SU-DHL-6 (cell line): Measurements from ENCODE around the gene LRP1B.

Experiments
- H2AFZ ChIP-seq: fragments of 200-600 bp; sonication (generic); 2 replicates; pipeline ENCODE4 v1.6.1; 2014; ENCODE audit warnings: low read depth, mild to moderate bottlenecking, moderate library complexity, mixed read lengths, antibody characterized with exemption, low read length; ENCODE audit not compliant: severe bottlenecking
- H3F3A ChIP-seq: fragments of 200-600 bp; shearing (Covaris generic); 2 replicates; pipeline ENCODE4 v1.6.0; 2016; ENCODE audit warnings: antibody characterized with exemption, mild to moderate bottlenecking; ENCODE audit not compliant: insufficient read depth
- H3K27ac ChIP-seq: fragments of 200-600 bp; sonication (generic); 2 replicates; pipeline ENCODE4 v1.5.1; 2016; ENCODE audit warnings: low read depth, mild to moderate bottlenecking, low read length, moderate library complexity, mixed read lengths
- H3K27me3 ChIP-seq: fragments of 200-600 bp; sonication (generic), shearing (Covaris generic); 2 replicates; pipeline ENCODE4 v1.6.0; 2014; ENCODE audit warnings: mild to moderate bottlenecking, low read length
- H3K36me3 ChIP-seq: fragments of 200-600 bp; sonication (generic); 2 replicates; pipeline ENCODE4 v1.6.1; 2014; ENCODE audit warnings: mild to moderate bottlenecking, low read length, mixed read lengths
- H3K4me2 ChIP-seq: fragments of 300-600, 200-600 bp; shearing (Covaris generic), sonication (generic); 2 replicates; pipeline ENCODE4 v1.6.0; 2014; ENCODE audit warnings: low read length, low read depth, mild to moderate bottlenecking; ENCODE audit not compliant: poor library complexity, severe bottlenecking
- H3K4me3 ChIP-seq: fragments of 200-600 bp; sonication (generic); 2 replicates; pipeline ENCODE4 v1.5.1; 2014; ENCODE audit warnings: antibody characterized with exemption, low read length, mild to moderate bottlenecking, mixed read lengths; ENCODE audit not compliant: insufficient read depth, poor library complexity, severe bottlenecking
- H3K79me2 ChIP-seq: fragments of 200-600 bp; sonication (generic); 2 replicates; pipeline ENCODE4 v1.6.1; 2014; ENCODE audit warnings: mild to moderate bottlenecking, low read length, moderate library complexity; ENCODE audit not compliant: insufficient read depth
- H3K9ac ChIP-seq: fragments of 200-600 bp; sonication (generic); 2 replicates; pipeline ENCODE4 v1.7.0; 2014; ENCODE audit warnings: mild to moderate bottlenecking, low read length
- H3K9me2 ChIP-seq: fragments of 200-600 bp; sonication (generic); replicated peaks from 2 replicates; pipeline ENCODE4 v1.6.1; 2014; ENCODE audit warnings: low read length; ENCODE audit not compliant: insufficient read depth
- H3K9me3 ChIP-seq: fragments of 200-600 bp; sonication (generic); 2 replicates; pipeline ENCODE4 v1.6.1; 2014; ENCODE audit warnings: low read length, mixed read lengths; ENCODE audit not compliant: insufficient read depth
- H4K20me1 ChIP-seq: fragments of 200-600 bp; sonication (generic); 2 replicates; pipeline ENCODE4 v1.6.1; 2014; ENCODE audit warnings: low read depth, mild to moderate bottlenecking, antibody characterized with exemption, low read length, moderate library complexity, mixed read lengths
- EZH2phosphoT487 ChIP-seq: fragments of 200-600 bp; sonication (generic), shearing (Covaris generic); conservative IDR thresholded peaks from 2 replicates; pipeline ENCODE4 v1.6.1; 2018; ENCODE audit warnings: mild to moderate bottlenecking, antibody characterized with exemption, low read length, moderate library complexity, mixed read lengths
- TF ChIP-seq, protein P1 (sequence below): fragments of 200-600 bp; sonication (generic); IDR thresholded peaks from one replicate; pipeline ENCODE4 v1.5.1; 2017; ENCODE audit warnings: antibody characterized with exemption, mild to moderate bottlenecking, low read length, moderate library complexity; ENCODE audit not compliant: insufficient read depth, poor library complexity, severe bottlenecking

Gene LRP1B

DNA sequence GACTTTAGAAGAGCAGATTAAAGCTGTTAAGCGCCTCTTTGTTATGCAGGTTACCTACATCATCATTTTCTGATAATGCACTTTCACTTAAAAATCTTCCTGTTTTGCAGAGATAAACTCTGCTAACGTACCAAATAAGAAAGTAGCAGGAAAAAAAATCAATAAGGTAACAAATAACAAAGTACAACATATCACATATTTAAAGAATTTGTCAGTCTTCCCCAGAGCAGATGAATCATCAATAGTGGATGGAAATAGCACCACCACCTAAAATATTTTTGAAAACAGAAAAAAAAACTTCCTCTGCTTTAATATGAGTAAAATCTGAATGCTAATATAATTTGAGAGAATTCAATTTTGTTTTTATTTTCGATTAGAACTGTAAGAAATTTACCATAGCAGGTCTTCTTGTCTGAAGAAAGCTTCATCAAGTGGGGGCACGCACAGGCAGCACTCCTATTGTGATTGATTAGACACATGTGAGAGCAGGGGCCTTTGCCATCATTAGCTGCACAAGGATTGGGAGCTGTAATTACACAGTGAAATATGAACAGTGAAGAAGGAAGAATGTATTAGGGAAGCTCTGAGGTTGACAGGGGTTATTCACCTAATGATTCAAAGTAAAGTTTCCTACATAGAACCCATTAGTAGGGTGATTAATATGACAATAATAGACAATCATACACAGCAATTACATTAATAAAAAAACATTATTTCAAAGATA lies 1279.4 kb downstream of the LRP1B start:
- H4K20me1 ChIP-seq, result no peaks in the 10 kb centered on the region
- no peaks in the 10 kb centered on the region for H3F3A ChIP-seq
- H3K9me2 ChIP-seq, result no peaks in the 10 kb centered on the region
- TF ChIP-seq EZH2phosphoT487, result no peak
- TF ChIP-seq, protein P1, sequence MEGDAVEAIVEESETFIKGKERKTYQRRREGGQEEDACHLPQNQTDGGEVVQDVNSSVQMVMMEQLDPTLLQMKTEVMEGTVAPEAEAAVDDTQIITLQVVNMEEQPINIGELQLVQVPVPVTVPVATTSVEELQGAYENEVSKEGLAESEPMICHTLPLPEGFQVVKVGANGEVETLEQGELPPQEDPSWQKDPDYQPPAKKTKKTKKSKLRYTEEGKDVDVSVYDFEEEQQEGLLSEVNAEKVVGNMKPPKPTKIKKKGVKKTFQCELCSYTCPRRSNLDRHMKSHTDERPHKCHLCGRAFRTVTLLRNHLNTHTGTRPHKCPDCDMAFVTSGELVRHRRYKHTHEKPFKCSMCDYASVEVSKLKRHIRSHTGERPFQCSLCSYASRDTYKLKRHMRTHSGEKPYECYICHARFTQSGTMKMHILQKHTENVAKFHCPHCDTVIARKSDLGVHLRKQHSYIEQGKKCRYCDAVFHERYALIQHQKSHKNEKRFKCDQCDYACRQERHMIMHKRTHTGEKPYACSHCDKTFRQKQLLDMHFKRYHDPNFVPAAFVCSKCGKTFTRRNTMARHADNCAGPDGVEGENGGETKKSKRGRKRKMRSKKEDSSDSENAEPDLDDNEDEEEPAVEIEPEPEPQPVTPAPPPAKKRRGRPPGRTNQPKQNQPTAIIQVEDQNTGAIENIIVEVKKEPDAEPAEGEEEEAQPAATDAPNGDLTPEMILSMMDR, result no peak
- H3K4me2 ChIP-seq, result no peak overlapping the region
- no peak overlapping the region for H3K9ac ChIP-seq
- H3K27ac ChIP-seq, result no peak overlapping the region
- H3K9me3 ChIP-seq, result no peaks in the 10 kb centered on the region
- no peak overlapping the region for H3K4me3 ChIP-seq
- no peaks in the 10 kb centered on the region for H3K36me3 ChIP-seq
- H2AFZ ChIP-seq, result no peak overlapping the region
- H3K79me2 ChIP-seq, result no peaks in the 10 kb centered on the region
- no peaks in the 10 kb centered on the region for H3K27me3 ChIP-seq

DNA sequence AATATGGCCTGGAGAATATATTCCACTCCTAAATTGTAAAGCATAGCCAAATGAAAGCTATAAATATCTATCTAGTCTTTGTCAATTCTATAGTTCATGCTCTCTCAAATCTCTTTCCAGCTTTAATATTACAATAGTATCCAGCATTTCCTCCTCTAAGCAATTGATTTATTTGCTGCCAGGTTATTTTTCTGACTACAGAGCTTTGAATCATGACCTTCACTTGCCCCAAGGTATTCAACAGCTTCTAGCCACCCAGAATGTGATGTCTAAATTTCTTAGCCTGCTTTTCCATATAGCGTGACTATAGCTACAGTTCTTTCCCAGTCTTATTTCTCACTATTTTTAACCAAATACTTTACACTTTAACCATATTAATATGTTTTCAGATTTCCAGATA lies 1287.6 kb downstream of the LRP1B start:
- H3F3A ChIP-seq, result no peaks in the 10 kb centered on the region
- TF ChIP-seq, protein P1, result no peak
- TF ChIP-seq EZH2phosphoT487, result no peak
- no peaks in the 10 kb centered on the region for H3K9me2 ChIP-seq
- no peaks in the 10 kb centered on the region for H3K27me3 ChIP-seq
- no peaks in the 10 kb centered on the region for H3K9me3 ChIP-seq
- no peaks in the 10 kb centered on the region for H3K36me3 ChIP-seq
- no peak overlapping the region for H3K27ac ChIP-seq
- no peak overlapping the region for H2AFZ ChIP-seq
- H3K4me3 ChIP-seq, result no peak overlapping the region
- H3K79me2 ChIP-seq, result no peaks in the 10 kb centered on the region
- H3K4me2 ChIP-seq, result no peak overlapping the region
- no peak overlapping the region for H3K9ac ChIP-seq
- no peaks in the 10 kb centered on the region for H4K20me1 ChIP-seq

DNA sequence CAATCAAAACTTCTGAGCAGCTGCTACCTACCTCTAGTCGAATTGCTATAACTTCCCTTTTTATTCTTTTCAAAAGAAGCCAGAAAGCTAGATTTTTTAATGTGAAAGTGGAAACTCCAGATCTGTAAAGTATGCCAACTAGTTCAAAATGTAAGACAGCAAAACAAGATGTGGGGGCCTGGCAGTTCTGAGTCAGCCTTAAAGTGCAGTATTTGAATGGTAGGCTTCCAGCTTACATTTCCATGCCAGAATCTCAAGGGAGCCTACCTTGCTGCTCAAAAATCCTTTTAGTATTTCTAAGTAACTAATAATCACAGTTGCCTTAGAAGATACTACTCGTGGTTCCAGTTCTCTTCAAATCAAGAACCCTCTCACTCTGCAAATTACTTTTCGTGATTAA lies 1288.7 kb downstream of the LRP1B start:
- Histone ChIP-seq H3F3A (no peaks in the 10 kb centered on the region), H3K9ac (no peak overlapping the region), H2AFZ (no peak overlapping the region), H3K27me3 (no peaks in the 10 kb centered on the region), H3K27ac (no peak overlapping the region), H3K79me2 (no peaks in the 10 kb centered on the region), H3K4me2 (no peak overlapping the region), H3K4me3 (no peak overlapping the region), H4K20me1 (no peaks in the 10 kb centered on the region), H3K9me2 (no peaks in the 10 kb centered on the region), H3K9me3 (no peaks in the 10 kb centered on the region), H3K36me3 (no peaks in the 10 kb centered on the region)
- TF ChIP-seq, protein P1, result no peak
- TF ChIP-seq EZH2phosphoT487, result no peak
